H9 (cell line): ENCODE results near the gene SNRNP48. TPM values are rescaled to one million over a fixed set of nuclear protein-coding genes. Genes with fewer than 3 reads are reported as not detected.

ENCODE experiments used
- DNase-seq: peaks from one replicate; pipeline ENCODE4 v3.0.0-alpha.2; 2017
- H2AFZ ChIP-seq: one replicate; pipeline ENCODE4 v1.6.1; 2013; ENCODE audit warnings: mild to moderate bottlenecking, low read length, control low read depth, moderate library complexity
- H2AK5ac ChIP-seq: 2 replicates; pipeline ENCODE4 v1.6.1; 2013; ENCODE audit warnings: low read length, control low read depth, mixed read lengths; ENCODE audit not compliant: insufficient read length
- H2BK120ac ChIP-seq: one replicate; pipeline ENCODE4 v1.6.1; 2013; ENCODE audit warnings: low read depth, mild to moderate bottlenecking, low read length, control low read depth, inconsistent platforms; ENCODE audit not compliant: poor library complexity, severe bottlenecking
- H2BK12ac ChIP-seq: 2 replicates; pipeline ENCODE4 v1.6.1; 2013; ENCODE audit warnings: low read length, control low read depth, mixed read lengths, low read depth; ENCODE audit not compliant: insufficient read length
- H2BK15ac ChIP-seq: 2 replicates; pipeline ENCODE4 v1.6.1; 2013; ENCODE audit warnings: low read depth, low read length, control low read depth
- H2BK20ac ChIP-seq: one replicate; pipeline ENCODE4 v1.6.1; 2013; ENCODE audit warnings: low read depth, mild to moderate bottlenecking, low read length, control low read depth, inconsistent platforms; ENCODE audit not compliant: poor library complexity, severe bottlenecking
- H2BK5ac ChIP-seq: 2 replicates; pipeline ENCODE4 v1.6.1; 2013; ENCODE audit warnings: low read length, control low read depth, mixed read lengths; ENCODE audit not compliant: insufficient read length
- H3K14ac ChIP-seq: 2 replicates; pipeline ENCODE4 v1.6.1; 2013; ENCODE audit warnings: low read length, control low read depth; ENCODE audit not compliant: insufficient read depth
- H3K18ac ChIP-seq: 2 replicates; pipeline ENCODE4 v1.6.1; 2013; ENCODE audit warnings: low read depth, mild to moderate bottlenecking, mixed read lengths, low read length, control low read depth; ENCODE audit not compliant: insufficient read length
- H3K23ac ChIP-seq: 2 replicates; pipeline ENCODE4 v1.6.1; 2013; ENCODE audit warnings: low read length, control low read depth, mixed read lengths, low read depth; ENCODE audit not compliant: insufficient read length
- H3K23me2 ChIP-seq: 2 replicates; pipeline ENCODE4 v1.6.1; 2013; ENCODE audit warnings: low read depth, mild to moderate bottlenecking, mixed read lengths, low read length, control low read depth; ENCODE audit not compliant: insufficient read length, poor library complexity, severe bottlenecking
- H3K27ac ChIP-seq: 2 replicates; pipeline ENCODE4 v1.5.1; 2013; ENCODE audit warnings: low read length, control low read depth, mixed read lengths, low read depth; ENCODE audit not compliant: insufficient read length
- H3K27me3 ChIP-seq: 2 replicates; pipeline ENCODE4 v1.6.1; 2013; ENCODE audit warnings: low read length, control low read depth, inconsistent platforms; ENCODE audit not compliant: insufficient read depth
- H3K4ac ChIP-seq: 2 replicates; pipeline ENCODE4 v1.6.1; 2013; ENCODE audit warnings: low read depth, mild to moderate bottlenecking, control low read depth, inconsistent platforms, low read length, moderate library complexity
- H3K4me1 ChIP-seq: 2 replicates; pipeline ENCODE4 v1.6.1; 2013; ENCODE audit warnings: low read length, control low read depth, inconsistent platforms; ENCODE audit not compliant: insufficient read depth
- H3K4me2 ChIP-seq: 2 replicates; pipeline ENCODE4 v1.6.1; 2013; ENCODE audit warnings: low read length, control low read depth, mixed read lengths; ENCODE audit not compliant: insufficient read length, insufficient read depth
- H3K56ac ChIP-seq: 2 replicates; pipeline ENCODE4 v1.6.1; 2013; ENCODE audit warnings: low read depth, mild to moderate bottlenecking, mixed read lengths, low read length, control low read depth; ENCODE audit not compliant: insufficient read length
- H3K79me1 ChIP-seq: 2 replicates; pipeline ENCODE4 v1.6.1; 2013; ENCODE audit warnings: low read depth, mild to moderate bottlenecking, moderate library complexity, low read length, control low read depth, inconsistent platforms; ENCODE audit not compliant: insufficient read depth, poor library complexity, severe bottlenecking
- H3K79me2 ChIP-seq: 2 replicates; pipeline ENCODE4 v1.6.1; 2013; ENCODE audit warnings: low read length, control low read depth, inconsistent platforms; ENCODE audit not compliant: insufficient read depth
- H3K9ac ChIP-seq: 2 replicates; pipeline ENCODE4 v1.6.1; 2013; ENCODE audit warnings: low read length, control low read depth, mixed read lengths; ENCODE audit not compliant: insufficient read length; ENCODE audit errors: extremely low read depth
- H3K9me3 ChIP-seq: one replicate; pipeline ENCODE4 v1.6.1; 2013; ENCODE audit warnings: low read depth, low read length, inconsistent platforms; ENCODE audit not compliant: control insufficient read depth
- H3T11ph ChIP-seq: one replicate; pipeline ENCODE4 v1.6.1; 2013; ENCODE audit warnings: mild to moderate bottlenecking, low read length, control low read depth, inconsistent platforms
- H4K20me1 ChIP-seq: one replicate; pipeline ENCODE4 v1.6.1; 2013; ENCODE audit not compliant: control insufficient read depth, insufficient read length, insufficient read depth
- H4K5ac ChIP-seq: 2 replicates; pipeline ENCODE4 v1.6.1; 2013; ENCODE audit warnings: low read depth, mild to moderate bottlenecking, mixed read lengths, low read length, control low read depth; ENCODE audit not compliant: insufficient read length
- H4K8ac ChIP-seq: replicated peaks from 2 replicates; pipeline ENCODE4 v1.6.1; 2013; ENCODE audit warnings: low read length, control low read depth, mixed read lengths, low read depth; ENCODE audit not compliant: insufficient read length
- H4K91ac ChIP-seq: 2 replicates; pipeline ENCODE4 v1.6.1; 2013; ENCODE audit warnings: low read depth, mild to moderate bottlenecking, moderate library complexity, mixed read lengths, low read length, control low read depth; ENCODE audit not compliant: insufficient read length
- H3K27ac Mint-ChIP-seq, 3 experiments: 2 replicates in 2 of 3; 3 replicates in 1 of 3; pipeline ENCODE4 v1.8.0; 2020 to 2021; ENCODE audit warnings: mixed read lengths in 3 of 3, mild to moderate bottlenecking in 1 of 3, moderate library complexity in 1 of 3
- H3K27me3 Mint-ChIP-seq: 2 replicates; pipeline ENCODE4 v1.8.0; 2021; ENCODE audit warnings: low read depth, mild to moderate bottlenecking, moderate library complexity, mixed read lengths
- H3K36me3 Mint-ChIP-seq, 3 experiments: 2 replicates in 2 of 3; 3 replicates in 1 of 3; pipeline ENCODE4 v1.8.0; 2020 to 2021; ENCODE audit warnings: low read depth in 3 of 3, mixed read lengths in 3 of 3; ENCODE audit not compliant: insufficient read depth in 1 of 3
- H3K4me1 Mint-ChIP-seq, 2 experiments: 2 replicates each; pipeline ENCODE4 v1.8.0; 2020; ENCODE audit warnings: mixed read lengths in 2 of 2
- H3K4me3 Mint-ChIP-seq, 2 experiments: 2 replicates in 1 of 2; 3 replicates in 1 of 2; pipeline ENCODE4 v1.8.0; 2020 to 2021; ENCODE audit warnings: mild to moderate bottlenecking in 2 of 2, mixed read lengths in 2 of 2, moderate library complexity in 1 of 2
- H3K9me3 Mint-ChIP-seq, 2 experiments: 2 replicates in 1 of 2; 3 replicates in 1 of 2; pipeline ENCODE4 v1.8.0; 2020; ENCODE audit warnings: mild to moderate bottlenecking in 2 of 2, mixed read lengths in 2 of 2, moderate library complexity in 1 of 2
- CTCF ChIP-seq: fragments of 200-600 bp; sonication (generic); conservative IDR thresholded peaks from 3 replicates; pipeline ENCODE4 v1.8.0; 2021; ENCODE audit warnings: antibody characterized with exemption, mild to moderate bottlenecking
- WGBS: extraction: QIAGEN DNeasy Blood & Tissue Kit; methylation state at CpG from one replicate; pipeline ENCODE4 v1.1.7; 2013; ENCODE audit warnings: missing lambda C conversion rate, low lambda C conversion rate, mixed read lengths; ENCODE audit not compliant: insufficient read length; ENCODE audit errors: extremely low coverage; 5-methylcytosine and 5-hydroxymethylcytosine counted together
- total RNA-seq: library from RNA; stranded (reverse); gene quantifications from 2 replicates; pipeline ENCODE4 v1.2.1, GENCODE V29; 2021

Gene SNRNP48
- total RNA-seq, 1 experiment from 2014 or later, result 16.9 TPM

GRCh38 chr6:7554533-7555275 is 35.3 kb upstream of the SNRNP48 start:
- no peaks in the 10 kb centered on the region for H3K79me2 ChIP-seq
- TF ChIP-seq CTCF, result no peak
- H3K27me3 Mint-ChIP-seq, result no peaks in the 10 kb centered on the region

More at GRCh38 chr6:7554533-7555275, 35.3 kb upstream of the SNRNP48 start:
- Histone ChIP-seq H3K27me3 (no peaks in the 10 kb centered on the region), H2BK15ac (no peak overlapping the region), H2BK120ac (no peak overlapping the region), H3K9me3 (no peaks in the 10 kb centered on the region), H4K20me1 (no peaks in the 10 kb centered on the region), H3K79me1 (peaks cover 4% of the 10 kb centered on the region), H4K8ac (no peak overlapping the region), H2AK5ac (no peak overlapping the region), H2AFZ (no peak overlapping the region), H3K4me2 (no peak overlapping the region), H3K27ac (no peak overlapping the region), H3K4me1 (no peaks in the 10 kb centered on the region), H3K4ac (no peak overlapping the region), H3K23me2 (no peaks in the 10 kb centered on the region), H4K91ac (no peak overlapping the region), H2BK5ac (no peak overlapping the region), H3K23ac (no peak overlapping the region), H3K14ac (no peak overlapping the region), H3K9ac (no peak overlapping the region), H3K18ac (no peak overlapping the region), H2BK20ac (no peak overlapping the region), H3K56ac (no peak overlapping the region), H4K5ac (no peak overlapping the region), H2BK12ac (no peak overlapping the region), H3T11ph (no peak overlapping the region)
- H3K4me1 Mint-ChIP-seq, result peaks cover 2% of the 10 kb centered on the region in 2 experiments; a peak in 2 of 4 replicates
- H3K27ac Mint-ChIP-seq, result peak overlapping the region in 1 of 3 experiments; percentile 70; a peak in 3 of 7 replicates
- no peak overlapping the region for H3K4me3 Mint-ChIP-seq
- no peak for DNase-seq
- peaks cover 3 to 22% (median 18%) of the 10 kb centered on the region in 3 experiments; a peak in 6 of 7 replicates for H3K36me3 Mint-ChIP-seq
- H3K9me3 Mint-ChIP-seq, result no peaks in the 10 kb centered on the region
- WGBS, result no CpG with 5 or more reads among the region's 6 CpGs
